Measurements from ENCODE around the gene DPH5. TPM values are rescaled to one million over a fixed set of nuclear protein-coding genes. Genes with fewer than 3 reads are reported as not detected.

DPH5 gene
- total and polyA plus RNA-seq, 5 experiments from 2014 or later: 41.8 to 64.7 (median 60.5) TPM

Other genes starting within 250 kb of the DPH5 start
- gene EXTL2, start 130.9 kb downstream of the DPH5 start, total RNA-seq: 1 to 10 TPM; 4.4 to 6.2 TPM
- gene EXTL2, start 130.9 kb downstream of the DPH5 start, polyA plus RNA-seq: 1 to 10 TPM; 4.6 to 7.6 (median 5.1) TPM
- gene SLC30A7, start 129.7 kb downstream of the DPH5 start, total RNA-seq: 10 to 100 TPM; 34.1 to 37.0 TPM
- 10 to 100 TPM in 2 of 3 donors, 1 to 10 TPM in 1; 8.1 to 10.8 (median 10.5) TPM for gene SLC30A7, start 129.7 kb downstream of the DPH5 start, polyA plus RNA-seq
- 100 to 1,000 TPM; 286 to 292 TPM for gene S1PR1, start 211.2 kb upstream of the DPH5 start, total RNA-seq
- gene S1PR1, start 211.2 kb upstream of the DPH5 start, polyA plus RNA-seq: 100 to 1,000 TPM; 143 to 174 (median 155) TPM